GM19395 (cell line): Measurements from ENCODE around the gene ZNF300.
"Not testable (repeated sequence)": the region's sequence is repeated elsewhere in the genome, so short reads cannot be mapped to it uniquely, and the experiment has no call there.

Source experiments
- ATAC-seq: cut with Tn5 transposase; IDR thresholded peaks from one replicate; pipeline ENCODE4 v1.9.1; 2021; ENCODE audit warnings: mild to moderate bottlenecking, moderate library complexity; ENCODE audit not compliant: unreplicated experiment

Gene ZNF300

GRCh38 chr5:150846308-150846653 is 58.5 kb downstream of the ZNF300 start, which contains the start of gene IRGM:
Gene IRGM (plus strand): TSS chr5:150846521. CDS start chr5:150848124, 1,603 bp downstream.
- ATAC-seq = not testable (repeated sequence)

- not testable (repeated sequence) for ATAC-seq
These were observed 59.5 kb downstream of the ZNF300 start for GRCh38 chr5:150845185-150845859.
